Brain microvascular endothelial cell (primary cell): ENCODE measurements around the gene PBX1.

Experiments used
- DNase-seq: peaks from one replicate; pipeline ENCODE4 v3.0.0-alpha.2; 2020
- H3K27ac ChIP-seq: fragments of 250-450 bp; sonication (Bioruptor Pico); 2 replicates; pipeline ENCODE4 v1.5.1; 2020; ENCODE audit warnings: mild to moderate bottlenecking, moderate library complexity
- H3K27me3 ChIP-seq: fragments of 250-450 bp; sonication (Bioruptor Pico); replicated peaks from 2 replicates; pipeline ENCODE4 v1.5.1; 2020; ENCODE audit warnings: mild to moderate bottlenecking
- H3K36me3 ChIP-seq: fragments of 250-450 bp; sonication (Bioruptor Pico); replicated peaks from 2 replicates; pipeline ENCODE4 v1.5.1; 2020; ENCODE audit warnings: mild to moderate bottlenecking
- H3K4me3 ChIP-seq: 2 replicates; pipeline ENCODE4 v1.5.1; 2011; ENCODE audit warnings: low read depth, mild to moderate bottlenecking, control low read depth, low read length, moderate library complexity
- in situ Hi-C: cut with HindIII; loops from 2 replicates; pipeline ENCODE4 v1.10.0; 2017; ENCODE audit warnings: low sequenced_read_pairs, low pct_ligation_motif_present
- TF ChIP-seq, protein P1 (sequence below): IDR thresholded peaks from 2 replicates; pipeline ENCODE4 v1.5.1; 2011; ENCODE audit warnings: low read depth, mild to moderate bottlenecking, moderate library complexity, low read length, control low read depth, inconsistent platforms; ENCODE audit errors: missing control alignments

PBX1 gene

DNA sequence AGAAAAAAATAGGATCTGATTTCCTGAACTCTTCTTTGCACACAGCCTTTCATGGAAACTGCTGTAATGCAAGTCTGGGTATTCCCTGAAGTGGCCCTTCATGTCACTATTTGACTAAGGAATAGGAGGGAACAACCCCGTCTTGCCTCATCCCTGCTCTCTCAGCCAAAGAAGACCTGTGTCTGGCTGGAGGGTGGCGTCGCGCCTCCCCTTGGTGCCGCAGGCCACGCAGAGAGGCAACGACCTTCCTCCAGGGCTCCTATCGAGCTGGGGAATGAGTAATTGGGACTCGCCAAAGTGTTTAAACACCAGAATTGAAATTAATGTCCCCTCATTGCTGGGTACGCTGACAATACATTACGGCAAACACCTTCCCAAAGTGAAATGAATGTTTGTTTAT lies 129.8 kb downstream of the PBX1 start:
- no peaks in the 10 kb centered on the region for H3K36me3 ChIP-seq
- in situ Hi-C loops = no loop called here
- no peaks in the 10 kb centered on the region for H3K27me3 ChIP-seq
- DNase-seq = no peak
- H3K27ac ChIP-seq = no peak overlapping the region
- TF ChIP-seq, protein P1, sequence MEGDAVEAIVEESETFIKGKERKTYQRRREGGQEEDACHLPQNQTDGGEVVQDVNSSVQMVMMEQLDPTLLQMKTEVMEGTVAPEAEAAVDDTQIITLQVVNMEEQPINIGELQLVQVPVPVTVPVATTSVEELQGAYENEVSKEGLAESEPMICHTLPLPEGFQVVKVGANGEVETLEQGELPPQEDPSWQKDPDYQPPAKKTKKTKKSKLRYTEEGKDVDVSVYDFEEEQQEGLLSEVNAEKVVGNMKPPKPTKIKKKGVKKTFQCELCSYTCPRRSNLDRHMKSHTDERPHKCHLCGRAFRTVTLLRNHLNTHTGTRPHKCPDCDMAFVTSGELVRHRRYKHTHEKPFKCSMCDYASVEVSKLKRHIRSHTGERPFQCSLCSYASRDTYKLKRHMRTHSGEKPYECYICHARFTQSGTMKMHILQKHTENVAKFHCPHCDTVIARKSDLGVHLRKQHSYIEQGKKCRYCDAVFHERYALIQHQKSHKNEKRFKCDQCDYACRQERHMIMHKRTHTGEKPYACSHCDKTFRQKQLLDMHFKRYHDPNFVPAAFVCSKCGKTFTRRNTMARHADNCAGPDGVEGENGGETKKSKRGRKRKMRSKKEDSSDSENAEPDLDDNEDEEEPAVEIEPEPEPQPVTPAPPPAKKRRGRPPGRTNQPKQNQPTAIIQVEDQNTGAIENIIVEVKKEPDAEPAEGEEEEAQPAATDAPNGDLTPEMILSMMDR = no peak
- no peak overlapping the region for H3K4me3 ChIP-seq

- H3K27me3 ChIP-seq = no peaks in the 10 kb centered on the region
- no peaks in the 10 kb centered on the region for H3K36me3 ChIP-seq
- no peak for DNase-seq
- TF ChIP-seq, protein P1 = no peak
- H3K27ac ChIP-seq = no peak overlapping the region
- in situ Hi-C loops = no loop called here
- no peak overlapping the region for H3K4me3 ChIP-seq
These were observed 130.9 kb downstream of the PBX1 start for GRCh38 chr1:164689672-164690511.

DNA sequence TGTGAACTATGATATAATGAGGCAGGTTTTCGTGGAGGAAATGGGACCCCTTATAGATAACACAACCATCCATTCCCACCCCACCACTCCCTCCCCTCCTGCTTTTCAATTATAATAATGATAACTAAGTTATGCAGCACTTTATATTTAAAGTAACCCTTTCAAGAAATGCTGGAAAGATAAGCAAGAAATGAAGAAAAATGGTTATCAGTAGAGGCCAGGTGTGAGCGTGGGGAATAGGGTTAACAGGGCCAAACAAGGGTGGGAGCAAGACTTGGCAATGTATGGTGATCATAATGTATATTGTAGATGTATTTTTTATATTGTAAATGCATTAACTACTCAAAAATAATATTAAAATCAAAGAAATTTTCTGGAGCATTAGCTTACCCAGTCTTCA lies 133.4 kb downstream of the PBX1 start:
- TF ChIP-seq, protein P1 = no peak
- in situ Hi-C loops = no loop called here
- H3K27me3 ChIP-seq = no peaks in the 10 kb centered on the region
- no peaks in the 10 kb centered on the region for H3K36me3 ChIP-seq
- no peak for DNase-seq
- H3K4me3 ChIP-seq = no peak overlapping the region
- H3K27ac ChIP-seq = no peak overlapping the region

GRCh38 chr1:164693564-164694359 lies 134.8 kb downstream of the PBX1 start:
- Histone ChIP-seq H3K27ac (no peak overlapping the region), H3K4me3 (no peak overlapping the region), H3K36me3 (no peaks in the 10 kb centered on the region), H3K27me3 (no peaks in the 10 kb centered on the region)
- DNase-seq = no peak
- TF ChIP-seq, protein P1 = no peak
- in situ Hi-C loops = no loop called here

DNA sequence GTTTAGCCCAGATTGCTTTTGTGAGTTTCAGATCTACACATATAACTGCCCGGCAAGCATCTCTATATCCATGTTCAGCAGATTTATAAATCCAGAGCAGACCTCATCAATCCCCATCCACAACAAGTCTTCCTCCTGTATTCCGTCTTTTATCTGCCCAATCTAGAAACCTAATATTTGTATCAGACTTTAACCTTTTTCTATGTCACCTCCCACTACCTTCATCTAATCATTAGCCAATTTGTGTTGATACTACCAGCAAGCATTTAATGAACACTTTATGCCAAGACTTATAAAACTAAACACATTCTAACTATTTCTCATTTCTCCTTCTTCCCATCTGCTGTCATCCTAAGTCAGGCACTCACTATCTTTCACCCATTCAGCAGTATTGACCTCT lies 135.5 kb downstream of the PBX1 start:
- H3K36me3 ChIP-seq = no peaks in the 10 kb centered on the region
- in situ Hi-C loops = no loop called here
- no peak overlapping the region for H3K4me3 ChIP-seq
- H3K27ac ChIP-seq = no peak overlapping the region
- DNase-seq = no peak
- H3K27me3 ChIP-seq = no peaks in the 10 kb centered on the region
- TF ChIP-seq, protein P1 = no peak
